Right lobe of liver (tissue), 6 donors: ENCODE data around the gene PTPRT. TPM values are rescaled to one million over a fixed set of nuclear protein-coding genes. Genes with fewer than 3 reads are reported as not detected.

ENCODE experiments used
- ATAC-seq, 4 donors: fragments of 200-7000 bp; cut with Tn5 transposase; one replicate each; pipeline ENCODE4 v1.9.1; 2020; ENCODE audit warnings: mild to moderate bottlenecking in 4 of 4, moderate library complexity in 4 of 4
- DNase-seq, 3 donors: peaks; one replicate each; pipeline ENCODE4 v3.0.0-alpha.2; 2020
- H3K27ac ChIP-seq, 3 donors: fragments of 200-600 bp; one replicate each; pipeline ENCODE4 v1.8.0; 2022
- H3K27me3 ChIP-seq, 2 donors: fragments of 200-600 bp; one replicate each; pipeline ENCODE4 v1.8.0; 2022
- H3K36me3 ChIP-seq, 4 donors: fragments of 200-600 bp; sonication (generic) in 1 of 4; one replicate each; pipeline versions ENCODE4 v1.5.1 to v1.8.0; 2017 to 2022; ENCODE audit warnings: control low read depth in 1 of 4
- H3K4me1 ChIP-seq, 4 donors: fragments of 200-600 bp; sonication (generic) in 1 of 4; one replicate each; pipeline versions ENCODE4 v1.5.1 to v1.8.0; 2017 to 2022; ENCODE audit warnings: control low read depth in 1 of 4
- H3K4me3 ChIP-seq, 3 donors: fragments of 200-600 bp; one replicate each; pipeline ENCODE4 v1.8.0; 2022
- H3K9me3 ChIP-seq, 4 donors: fragments of 200-600 bp; sonication (generic) in 1 of 4; one replicate each; pipeline versions ENCODE4 v1.5.1 to v1.8.0; 2017 to 2022; ENCODE audit warnings: control low read depth in 1 of 4
- POLR2A ChIP-seq: fragments of 450-650 bp; IDR thresholded peaks from one replicate; pipeline ENCODE4 v1.6.1; 2017; ENCODE audit warnings: antibody characterized with exemption, mild to moderate bottlenecking
- WGBS: methylation state at CpG from one replicate; pipeline ENCODE4 v1.1.6; 2018; ENCODE audit warnings: low coverage, low lambda C conversion rate; ENCODE audit not compliant: insufficient coverage; ENCODE audit errors: missing lambda C conversion rate; 5-methylcytosine and 5-hydroxymethylcytosine counted together
- intact Hi-C, 2 donors: fragments of 100-400 bp; cut with DNase I; formaldehyde crosslinking; loops; one replicate each; pipeline versions ENCODE4 v1.11.2 to v1.14.1; 2022
- total RNA-seq, 6 experiments: library from RNA; depleted of rRNA in 2 of 6; stranded (reverse); fragments of >200 nt in 2 of 6; fragmentation: NEBNext Ultra II Directional in 3 of 6; extraction: Animal tissue kit (Norgen Biotek cat#: 25700) in 3 of 6; gene quantifications; one replicate each; pipeline versions ENCODE4 v1.1.0 to v1.2.4, GENCODE V29; 2016 to 2023
- TF ChIP-seq, protein P1 (sequence below), 4 donors: fragments of 200-600 bp in 3 of 4; fragments of 450-650 bp in 1 of 4; IDR thresholded peaks; one replicate each; pipeline versions ENCODE4 v1.5.1 to v1.8.0; 2016 to 2022; ENCODE audit warnings: antibody characterized with exemption in 4 of 4, mild to moderate bottlenecking in 2 of 4
- donor health status: DM: no; HTN: yes; CAD: no.
- donor health status: DM: no; HTN: no; CAD: no.
- donor health status: DM: no; HTN: no; CAD: no.
- donor health status: DM: no; HTN: yes; CAD: no.
- donor health status: DM: no; HTN: yes; CAD: no.

Gene PTPRT
- total RNA-seq, 6 experiments from 2014 or later: 0.18 to 1.0 (median 0.51) TPM

DNA sequence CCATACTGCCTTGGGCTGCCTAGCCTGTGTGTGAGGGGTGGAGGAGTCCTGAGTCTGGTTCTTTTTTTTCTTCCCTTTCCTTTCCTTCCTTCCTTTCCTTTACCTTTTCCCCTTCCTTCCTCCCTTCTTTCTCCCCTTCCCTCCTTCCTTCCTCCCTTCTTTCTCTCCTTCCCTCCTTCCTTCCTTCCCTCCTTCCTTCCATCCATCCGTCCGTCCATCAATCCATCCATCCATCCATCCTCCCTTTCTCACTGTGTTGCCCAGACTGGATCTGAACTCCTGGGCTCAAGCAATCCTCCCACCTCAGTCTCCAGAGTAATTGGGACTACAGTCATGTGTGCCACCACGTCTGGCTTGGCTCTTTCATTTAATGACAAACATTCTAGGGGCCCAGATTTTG, 820.8 kb downstream of the PTPRT start:
- Histone ChIP-seq H3K27me3 (no peaks in the 10 kb centered on the region), H3K4me1 (no peaks in the 10 kb centered on the region), H3K4me3 (no peak overlapping the region), H3K36me3 (no peaks in the 10 kb centered on the region), H3K9me3 (no peaks in the 10 kb centered on the region), H3K27ac (no peak overlapping the region)
- ATAC-seq (no peak), DNase-seq (no peak)
- TF ChIP-seq POLR2A: no peak
- TF ChIP-seq, protein P1, sequence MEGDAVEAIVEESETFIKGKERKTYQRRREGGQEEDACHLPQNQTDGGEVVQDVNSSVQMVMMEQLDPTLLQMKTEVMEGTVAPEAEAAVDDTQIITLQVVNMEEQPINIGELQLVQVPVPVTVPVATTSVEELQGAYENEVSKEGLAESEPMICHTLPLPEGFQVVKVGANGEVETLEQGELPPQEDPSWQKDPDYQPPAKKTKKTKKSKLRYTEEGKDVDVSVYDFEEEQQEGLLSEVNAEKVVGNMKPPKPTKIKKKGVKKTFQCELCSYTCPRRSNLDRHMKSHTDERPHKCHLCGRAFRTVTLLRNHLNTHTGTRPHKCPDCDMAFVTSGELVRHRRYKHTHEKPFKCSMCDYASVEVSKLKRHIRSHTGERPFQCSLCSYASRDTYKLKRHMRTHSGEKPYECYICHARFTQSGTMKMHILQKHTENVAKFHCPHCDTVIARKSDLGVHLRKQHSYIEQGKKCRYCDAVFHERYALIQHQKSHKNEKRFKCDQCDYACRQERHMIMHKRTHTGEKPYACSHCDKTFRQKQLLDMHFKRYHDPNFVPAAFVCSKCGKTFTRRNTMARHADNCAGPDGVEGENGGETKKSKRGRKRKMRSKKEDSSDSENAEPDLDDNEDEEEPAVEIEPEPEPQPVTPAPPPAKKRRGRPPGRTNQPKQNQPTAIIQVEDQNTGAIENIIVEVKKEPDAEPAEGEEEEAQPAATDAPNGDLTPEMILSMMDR (IDR thresholded peaks at IDR 0.05): no peak
- intact Hi-C loops: no loop called here
- WGBS: 42% methylated on average over 3 of the region's 3 CpGs

DNA sequence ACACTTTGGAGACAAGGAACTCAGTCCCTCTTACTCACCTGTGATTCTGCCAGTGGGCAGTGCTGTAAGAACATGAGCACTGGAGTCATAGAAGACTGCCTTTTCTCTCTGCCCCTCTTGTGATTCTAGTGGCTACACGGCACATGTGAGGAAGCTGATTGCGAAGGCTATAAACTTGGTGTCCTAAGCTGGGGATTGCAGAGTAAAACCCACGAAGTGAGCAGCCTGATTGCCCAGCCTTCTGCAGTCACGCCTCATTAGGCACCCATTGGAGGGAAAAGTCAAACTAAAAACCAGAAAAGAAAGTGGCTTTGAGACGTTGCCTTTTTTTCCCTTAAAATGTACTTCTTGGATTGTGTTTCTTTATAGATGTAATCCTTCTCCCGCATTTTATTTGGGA, 823.1 kb downstream of the PTPRT start:
- Histone ChIP-seq H3K4me3 (no peak overlapping the region), H3K27me3 (no peaks in the 10 kb centered on the region), H3K9me3 (no peaks in the 10 kb centered on the region), H3K27ac (no peak overlapping the region), H3K4me1 (no peaks in the 10 kb centered on the region), H3K36me3 (no peaks in the 10 kb centered on the region)
- 47% methylated on average over 6 of the region's 6 CpGs for WGBS
- ATAC-seq: no peak
- intact Hi-C loops: no loop called here
- DNase-seq: no peak
- TF ChIP-seq POLR2A: no peak
- TF ChIP-seq, protein P1 (IDR thresholded peaks at IDR 0.05): no peak

DNA sequence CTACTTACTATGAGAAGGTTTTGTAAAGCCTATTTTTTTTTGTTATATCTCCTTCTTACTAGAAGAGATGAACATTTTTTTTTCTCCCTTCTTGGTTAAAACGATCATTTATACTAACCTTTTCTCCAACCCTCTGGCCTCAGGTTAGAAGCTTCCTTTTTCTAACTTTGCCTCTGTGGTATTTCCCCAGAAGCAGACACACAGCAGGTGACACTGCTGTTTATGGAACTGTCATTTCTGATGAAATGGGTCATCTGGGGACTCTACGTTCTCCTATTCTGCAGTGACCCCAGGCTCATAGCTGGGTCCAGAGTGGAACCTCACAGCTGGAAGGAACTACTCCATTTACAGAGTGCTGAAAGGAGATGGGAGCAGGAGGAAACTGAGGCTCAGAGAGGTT, 825.3 kb downstream of the PTPRT start:
- Histone ChIP-seq H3K27ac (no peak overlapping the region), H3K4me3 (no peak overlapping the region), H3K9me3 (no peaks in the 10 kb centered on the region), H3K27me3 (no peaks in the 10 kb centered on the region), H3K36me3 (no peaks in the 10 kb centered on the region), H3K4me1 (no peaks in the 10 kb centered on the region)
- DNase-seq: no peak
- 35% methylated on average over 2 of the region's 2 CpGs for WGBS
- intact Hi-C loops: no loop called here
- TF ChIP-seq, protein P1 (IDR thresholded peaks at IDR 0.05): no peak
- no peak for TF ChIP-seq POLR2A
- no peak for ATAC-seq

DNA sequence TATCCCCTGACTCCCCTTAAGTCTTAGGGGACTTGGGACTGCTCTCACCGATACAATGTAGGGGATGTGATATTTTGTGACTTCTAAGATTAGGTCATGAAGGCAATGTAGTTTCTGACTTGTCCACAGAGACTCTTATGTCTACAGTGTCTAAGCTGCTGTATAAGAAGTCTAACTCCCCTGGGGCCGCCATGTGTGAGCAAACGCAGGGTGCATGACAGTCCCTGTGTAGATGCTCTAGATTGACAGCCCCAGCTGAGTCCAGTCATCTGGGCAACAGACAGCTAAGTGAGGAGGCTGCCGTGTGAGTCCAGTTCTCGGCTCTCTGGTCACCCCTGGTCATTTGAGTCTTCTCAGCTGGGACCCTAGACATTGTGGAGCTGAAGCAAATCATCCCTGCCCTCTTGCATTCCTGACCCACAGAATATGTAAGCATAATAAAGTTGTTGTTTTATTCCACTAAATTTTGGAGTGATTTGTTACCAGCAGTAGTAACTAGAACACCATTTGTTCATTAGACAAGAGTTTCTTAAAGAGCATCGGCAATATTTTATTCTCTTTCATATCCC, 828.2 kb downstream of the PTPRT start:
- DNase-seq (no peak), ATAC-seq (no peak)
- Histone ChIP-seq H3K27ac (no peak overlapping the region), H3K4me1 (no peaks in the 10 kb centered on the region), H3K9me3 (no peaks in the 10 kb centered on the region), H3K4me3 (no peak overlapping the region), H3K36me3 (no peaks in the 10 kb centered on the region), H3K27me3 (no peaks in the 10 kb centered on the region)
- TF ChIP-seq, protein P1 (IDR thresholded peaks at IDR 0.05): no peak
- no peak for TF ChIP-seq POLR2A
- intact Hi-C loops: no loop called here
- 77% methylated on average over 2 of the region's 6 CpGs for WGBS

DNA sequence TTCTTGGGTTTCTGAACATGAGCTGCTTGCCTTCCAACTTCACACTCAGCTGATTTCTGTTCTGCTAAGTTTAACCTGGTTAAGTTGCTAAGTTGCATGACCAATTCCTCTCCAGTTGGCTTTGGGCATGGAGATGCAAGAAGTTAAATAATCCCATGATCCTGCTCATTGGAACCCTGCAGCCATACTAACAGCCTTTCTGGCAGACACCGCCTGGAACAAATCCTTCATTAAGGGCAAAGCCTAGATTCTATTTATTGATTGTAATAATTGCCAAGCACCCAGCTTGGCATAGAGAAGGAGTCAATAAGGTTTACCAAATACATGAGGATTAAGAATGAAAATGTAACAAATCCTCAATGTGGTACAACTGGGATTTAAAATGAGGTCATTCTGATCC, 829.1 kb downstream of the PTPRT start:
- no peaks in the 10 kb centered on the region for H3K9me3 ChIP-seq
- no peak overlapping the region for H3K27ac ChIP-seq
- TF ChIP-seq POLR2A: no peak
- TF ChIP-seq, protein P1 (IDR thresholded peaks at IDR 0.05): no peak
- DNase-seq (no peak), ATAC-seq (no peak)
- 80% methylated on average over 1 of the region's 1 CpG for WGBS
- H3K27me3 ChIP-seq: no peaks in the 10 kb centered on the region
- H3K4me1 ChIP-seq: no peaks in the 10 kb centered on the region
- H3K36me3 ChIP-seq: no peaks in the 10 kb centered on the region
- intact Hi-C loops: no loop called here
- H3K4me3 ChIP-seq: no peak overlapping the region
